ENCODE results near the gene MAP1LC3B2. TPM values are rescaled to one million over a fixed set of nuclear protein-coding genes. Genes with fewer than 3 reads are reported as not detected.

MAP1LC3B2 gene
- total RNA-seq: under 1 TPM in 4 of 6 donors, not detected in 2; 0.49 to 0.92 (median 0.65) TPM
- polyA plus RNA-seq: 1 to 10 TPM in 1 of 2 donors, under 1 TPM in 1; 0.68 to 1.8 TPM

GRCh38 chr12:116559162-116559935 lies at the start of gene MAP1LC3B2:
MAP1LC3B2 (plus strand) TSS chr12:116559381; CDS start chr12:116575943, 16,562 bp downstream.
- peak; percentile 79 to 95 (median 88) for ATAC-seq
- FAIRE-seq: no peak
- intact Hi-C loops (cut with DNase I): no loop called here
- DNase-seq: peak; percentile 41 to 87 (median 62)
- Histone ChIP-seq H3K27ac (peak within 1 kb of the TSS in 2 of 4 donors; percentile 56 to 64), H3K36me3 (no peaks in the 10 kb centered on the region), H3K9me3 (no peaks in the 10 kb centered on the region), H3K27me3 (no peaks in the 10 kb centered on the region), H3K4me3 (peak within 1 kb of the TSS in 1 of 4 donors; percentile 19), H3K4me1 (peaks cover 0 to 4% (median 0%) of the 10 kb centered on the region in 3 donors)
- no peak for TF ChIP-seq CTCF (IDR thresholded peaks at IDR 0.05)
- 48 to 49% methylated on average over 19 of the region's 19 CpGs for WGBS, 2 donors

GRCh38 chr12:116513944-116514343 lies 45.2 kb upstream of the MAP1LC3B2 start:
- intact Hi-C loops (cut with DNase I): no loop called here

GRCh38 chr12:116515684-116516083 lies 43.5 kb upstream of the MAP1LC3B2 start:
- peak in 2 of 4 donors; percentile 30 to 46 for ATAC-seq
- H3K27ac ChIP-seq: no peak overlapping the region
- H3K4me1 ChIP-seq: no peaks in the 10 kb centered on the region
- no peak overlapping the region for H3K4me3 ChIP-seq
- FAIRE-seq: no peak
- no peaks in the 10 kb centered on the region for H3K27me3 ChIP-seq
- TF ChIP-seq CTCF (IDR thresholded peaks at IDR 0.05): no peak
- H3K9me3 ChIP-seq: no peaks in the 10 kb centered on the region
- intact Hi-C loops (cut with DNase I): no loop called here
- DNase-seq: no peak
- 81 to 88% methylated on average over 4 of the region's 4 CpGs for WGBS, 2 donors
- H3K36me3 ChIP-seq: no peaks in the 10 kb centered on the region

More at GRCh38 chr12:116513944-116514343, 45.2 kb upstream of the MAP1LC3B2 start:
- Histone ChIP-seq H3K4me3 (no peak overlapping the region), H3K27me3 (no peaks in the 10 kb centered on the region), H3K4me1 (no peaks in the 10 kb centered on the region), H3K9me3 (no peaks in the 10 kb centered on the region), H3K27ac (no peak overlapping the region), H3K36me3 (no peaks in the 10 kb centered on the region)
- ATAC-seq (no peak), DNase-seq (no peak), FAIRE-seq (no peak)
- no peak for TF ChIP-seq CTCF (IDR thresholded peaks at IDR 0.05)
- 75 to 85% methylated on average over 8 of the region's 8 CpGs for WGBS, 2 donors

- 88 to 94% methylated on average over 11 of the region's 11 CpGs for WGBS, 2 donors
- no peak for DNase-seq
- TF ChIP-seq CTCF (IDR thresholded peaks at IDR 0.05): no peak
- Histone ChIP-seq H3K36me3 (no peaks in the 10 kb centered on the region), H3K9me3 (no peaks in the 10 kb centered on the region), H3K27ac (no peak overlapping the region), H3K4me1 (no peaks in the 10 kb centered on the region), H3K4me3 (no peak overlapping the region), H3K27me3 (no peaks in the 10 kb centered on the region)
- no peak for FAIRE-seq
- intact Hi-C loops (cut with DNase I): no loop called here
- no peak for ATAC-seq
Measured at GRCh38 chr12:116516657-116517056, 42.5 kb upstream of the MAP1LC3B2 start.

All from pancreas (tissue), 10 donors.